Measurements from ENCODE around the gene RCOR1.

Gene RCOR1

GRCh38 chr14:102665621-102666020, 73.2 kb downstream of the RCOR1 start:
- no peak for TF ChIP-seq CTCF (conservative IDR thresholded peaks at IDR 0.05)
- H3K27ac ChIP-seq: no peak overlapping the region

GRCh38 chr14:102666635-102667034, 74.2 kb downstream of the RCOR1 start:
- H3K27ac ChIP-seq: no peak overlapping the region
- no peak for TF ChIP-seq CTCF (conservative IDR thresholded peaks at IDR 0.05)

- H3K27ac ChIP-seq: no peak overlapping the region
- TF ChIP-seq CTCF (conservative IDR thresholded peaks at IDR 0.05): no peak
Observed at GRCh38 chr14:102667703-102668102, 75.3 kb downstream of the RCOR1 start.

GRCh38 chr14:102668291-102668873, 75.9 kb downstream of the RCOR1 start:
- TF ChIP-seq CTCF (conservative IDR thresholded peaks at IDR 0.05): no peak
- no peak overlapping the region for H3K27ac ChIP-seq

- no peak for TF ChIP-seq CTCF (conservative IDR thresholded peaks at IDR 0.05)
- H3K27ac ChIP-seq: no peak overlapping the region
Observed at GRCh38 chr14:102671410-102671809, 79.0 kb downstream of the RCOR1 start.

- TF ChIP-seq CTCF (conservative IDR thresholded peaks at IDR 0.05): no peak
- H3K27ac ChIP-seq: no peak overlapping the region
Observed at GRCh38 chr14:102672410-102672960, 80.0 kb downstream of the RCOR1 start.

- H3K27ac ChIP-seq: no peak overlapping the region
- no peak for TF ChIP-seq CTCF (conservative IDR thresholded peaks at IDR 0.05)
Observed at GRCh38 chr14:102675396-102675795, 82.9 kb downstream of the RCOR1 start.

Data from VCaP (cell line).